AG09309 (cell line): ENCODE results near the gene FYN.

Experiments
- DNase-seq: peaks from one replicate; pipeline ENCODE4 v3.0.0-alpha.2; 2010; ENCODE audit warnings: low read depth
- H3K4me3 ChIP-seq: 2 replicates; pipeline ENCODE4 v1.5.1; 2011; ENCODE audit warnings: mild to moderate bottlenecking, low read depth, low read length, moderate library complexity; ENCODE audit not compliant: control insufficient read depth
- TF ChIP-seq, protein P1 (sequence below): IDR thresholded peaks from 2 replicates; pipeline ENCODE4 v1.5.1; 2011; ENCODE audit warnings: mild to moderate bottlenecking, low read depth, low read length, inconsistent platforms; ENCODE audit not compliant: insufficient read depth, control insufficient read depth; ENCODE audit errors: missing control alignments

Gene FYN

DNA sequence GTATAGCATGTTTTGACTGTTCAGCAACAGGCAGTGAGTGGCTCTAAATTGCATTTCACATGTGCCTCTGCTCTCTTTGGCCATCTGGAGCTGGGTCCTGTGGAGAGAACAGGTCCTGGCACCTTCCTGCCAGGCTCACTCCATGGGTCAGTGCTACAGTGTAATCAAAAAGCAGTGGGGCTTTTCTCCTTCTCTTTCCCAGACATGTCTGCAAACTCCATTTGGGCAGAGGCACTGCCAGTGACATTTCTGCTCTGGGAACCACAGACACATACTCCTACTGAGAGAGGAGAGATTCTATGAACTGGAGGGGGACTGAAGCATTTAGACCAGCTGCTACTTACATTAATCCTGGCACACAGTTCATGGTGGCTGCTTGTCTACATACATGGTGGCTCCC lies 199.3 kb downstream of the FYN start:
- no peak overlapping the region for H3K4me3 ChIP-seq
- no peak for DNase-seq
- TF ChIP-seq, protein P1, sequence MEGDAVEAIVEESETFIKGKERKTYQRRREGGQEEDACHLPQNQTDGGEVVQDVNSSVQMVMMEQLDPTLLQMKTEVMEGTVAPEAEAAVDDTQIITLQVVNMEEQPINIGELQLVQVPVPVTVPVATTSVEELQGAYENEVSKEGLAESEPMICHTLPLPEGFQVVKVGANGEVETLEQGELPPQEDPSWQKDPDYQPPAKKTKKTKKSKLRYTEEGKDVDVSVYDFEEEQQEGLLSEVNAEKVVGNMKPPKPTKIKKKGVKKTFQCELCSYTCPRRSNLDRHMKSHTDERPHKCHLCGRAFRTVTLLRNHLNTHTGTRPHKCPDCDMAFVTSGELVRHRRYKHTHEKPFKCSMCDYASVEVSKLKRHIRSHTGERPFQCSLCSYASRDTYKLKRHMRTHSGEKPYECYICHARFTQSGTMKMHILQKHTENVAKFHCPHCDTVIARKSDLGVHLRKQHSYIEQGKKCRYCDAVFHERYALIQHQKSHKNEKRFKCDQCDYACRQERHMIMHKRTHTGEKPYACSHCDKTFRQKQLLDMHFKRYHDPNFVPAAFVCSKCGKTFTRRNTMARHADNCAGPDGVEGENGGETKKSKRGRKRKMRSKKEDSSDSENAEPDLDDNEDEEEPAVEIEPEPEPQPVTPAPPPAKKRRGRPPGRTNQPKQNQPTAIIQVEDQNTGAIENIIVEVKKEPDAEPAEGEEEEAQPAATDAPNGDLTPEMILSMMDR, result no peak

DNA sequence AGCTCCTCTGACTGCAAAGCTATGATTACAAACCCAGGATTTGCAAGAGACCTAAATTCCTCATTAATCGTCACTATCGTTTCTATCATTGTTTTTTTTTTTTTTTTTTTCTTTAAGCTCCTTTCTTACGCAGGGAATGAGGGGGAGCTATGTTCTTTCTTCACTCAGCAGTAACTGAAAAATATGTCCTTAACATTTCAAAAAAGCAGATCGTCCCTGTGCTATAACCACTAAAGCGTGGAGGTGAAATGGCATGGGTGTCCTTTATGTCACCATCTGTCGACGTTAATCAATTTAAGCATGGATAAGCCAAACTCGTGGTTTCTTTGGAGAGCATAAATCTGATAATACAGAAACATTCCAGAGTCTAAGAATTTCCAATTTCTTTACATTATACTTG lies 199.7 kb downstream of the FYN start:
- H3K4me3 ChIP-seq, result no peak overlapping the region
- no peak for DNase-seq
- TF ChIP-seq, protein P1, result no peak

DNA sequence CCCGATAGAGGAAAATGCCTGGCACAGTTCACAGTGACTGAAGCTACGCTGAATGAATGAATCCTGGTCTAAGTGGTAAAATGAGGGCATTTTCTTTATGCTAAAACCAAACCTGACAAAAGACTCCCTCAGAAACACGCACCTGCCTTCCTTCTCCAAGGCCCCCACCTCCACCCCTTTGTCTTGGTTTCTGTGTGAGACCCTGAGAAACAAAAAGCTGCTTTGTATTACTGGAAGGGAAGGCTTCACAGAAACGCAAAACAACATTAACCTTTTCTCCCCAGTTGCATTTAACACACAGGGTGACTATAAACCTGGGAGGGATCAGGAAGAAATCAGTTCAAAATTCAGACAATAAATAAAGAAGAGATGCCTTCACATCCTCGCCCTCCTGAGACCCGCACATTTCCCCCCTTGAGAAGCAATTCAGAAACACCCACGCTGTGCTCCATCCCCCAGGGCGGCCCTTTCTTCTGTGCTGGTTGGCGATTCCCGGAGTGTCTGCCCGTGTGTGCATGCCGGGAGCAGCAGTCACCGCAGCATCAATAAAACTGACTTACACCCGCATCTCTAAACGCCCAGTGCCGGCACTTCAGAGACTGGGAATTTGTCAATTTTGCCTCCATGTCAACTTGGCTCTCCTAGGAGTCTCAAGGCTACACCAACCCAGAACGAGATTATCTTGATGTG lies 200.3 kb downstream of the FYN start:
- DNase-seq, result no peak
- TF ChIP-seq, protein P1, result no peak

DNA sequence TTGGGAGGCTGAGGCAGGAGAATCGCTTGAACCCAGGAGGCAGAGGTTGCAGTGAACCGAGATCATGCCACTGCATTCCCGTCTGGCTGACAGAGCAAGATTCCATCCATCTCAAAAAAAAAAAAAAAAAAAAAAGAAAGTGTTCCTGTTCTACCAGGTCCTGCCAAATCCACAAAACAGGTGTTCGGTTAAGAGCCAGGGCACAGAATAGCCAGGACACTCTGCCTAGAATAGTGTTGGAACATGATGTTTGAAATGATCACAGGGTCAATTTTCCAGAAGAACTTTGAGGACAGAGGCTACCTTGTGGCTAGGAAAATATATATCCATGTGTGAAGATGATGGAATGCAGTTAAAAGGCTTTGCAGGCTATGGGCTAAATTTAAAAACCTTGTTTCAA lies 203.9 kb downstream of the FYN start:
- no peak overlapping the region for H3K4me3 ChIP-seq
- DNase-seq, result no peak
- TF ChIP-seq, protein P1, result no peak

More for the DNA sequence above, 200.3 kb downstream of the FYN start:
- no peak overlapping the region for H3K4me3 ChIP-seq

DNA sequence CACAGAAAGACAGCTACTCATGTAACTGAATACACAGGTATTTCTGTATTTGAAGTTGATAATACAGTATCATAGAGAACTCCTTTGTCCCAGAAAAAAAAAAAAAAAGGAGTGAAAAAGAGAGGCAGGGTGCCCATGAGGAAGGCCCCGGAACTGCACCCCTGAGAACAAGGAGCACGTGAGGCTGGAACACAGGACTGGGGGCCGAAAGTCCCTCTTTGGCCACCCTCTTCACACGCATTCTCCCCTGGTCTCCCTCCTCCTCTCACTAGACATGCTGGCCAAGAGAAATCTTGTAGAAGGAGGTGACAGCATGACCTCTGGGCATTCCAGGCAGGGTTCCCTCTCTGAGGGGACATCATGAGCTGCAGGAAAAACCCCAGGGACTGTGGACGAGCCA lies 204.8 kb downstream of the FYN start:
- TF ChIP-seq, protein P1, result peak; percentile 31
- no peak for DNase-seq
- H3K4me3 ChIP-seq, result no peak overlapping the region

DNA sequence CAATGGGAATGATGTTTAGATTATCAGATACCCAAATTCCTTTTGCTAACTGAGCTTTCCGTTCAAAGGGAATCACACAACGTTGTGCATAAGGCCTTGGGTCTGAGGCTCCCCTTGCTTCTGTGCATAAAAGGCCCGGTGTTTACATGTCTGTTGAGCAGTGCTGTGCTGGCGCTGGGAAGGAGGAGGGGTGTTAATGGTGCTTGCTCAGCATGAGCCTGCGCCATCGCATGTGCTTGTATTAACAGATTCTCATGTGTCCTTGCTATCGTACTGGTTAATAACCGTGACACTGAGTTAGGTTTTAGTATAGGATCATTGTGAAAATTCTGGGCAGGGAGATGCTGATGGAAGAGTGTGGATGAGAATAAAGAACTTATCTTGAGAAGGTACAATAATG lies 205.3 kb downstream of the FYN start:
- TF ChIP-seq, protein P1, result no peak
- H3K4me3 ChIP-seq, result no peak overlapping the region
- no peak for DNase-seq

DNA sequence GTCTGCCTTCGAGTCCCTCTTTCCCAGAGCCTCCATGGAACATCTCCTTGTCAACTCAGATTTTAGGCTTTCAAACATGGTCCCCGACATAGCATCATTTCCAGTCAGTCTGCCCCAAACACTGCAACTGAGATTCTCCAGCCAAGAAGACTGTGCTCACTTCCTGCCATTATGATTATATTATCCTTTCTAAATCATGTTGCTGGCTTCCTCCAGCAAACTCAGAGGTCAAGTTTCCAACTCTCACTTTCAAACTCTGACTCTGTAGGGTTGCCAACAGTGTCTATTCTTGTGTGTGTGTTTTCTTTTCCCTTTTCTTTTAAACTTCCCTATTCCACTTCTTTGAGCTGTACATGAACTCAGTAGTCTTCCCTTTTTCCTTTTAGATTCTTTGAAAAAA lies 206.4 kb downstream of the FYN start:
- DNase-seq, result no peak
- no peak overlapping the region for H3K4me3 ChIP-seq
- TF ChIP-seq, protein P1, result no peak
